ENCODE results near the gene MYBPC2. TPM values are rescaled to one million over a fixed set of nuclear protein-coding genes. Genes with fewer than 3 reads are reported as not detected.

MYBPC2 gene
- total RNA-seq (ENCODE audit: low replicate concordance): not detected in 2 replicates

DNA sequence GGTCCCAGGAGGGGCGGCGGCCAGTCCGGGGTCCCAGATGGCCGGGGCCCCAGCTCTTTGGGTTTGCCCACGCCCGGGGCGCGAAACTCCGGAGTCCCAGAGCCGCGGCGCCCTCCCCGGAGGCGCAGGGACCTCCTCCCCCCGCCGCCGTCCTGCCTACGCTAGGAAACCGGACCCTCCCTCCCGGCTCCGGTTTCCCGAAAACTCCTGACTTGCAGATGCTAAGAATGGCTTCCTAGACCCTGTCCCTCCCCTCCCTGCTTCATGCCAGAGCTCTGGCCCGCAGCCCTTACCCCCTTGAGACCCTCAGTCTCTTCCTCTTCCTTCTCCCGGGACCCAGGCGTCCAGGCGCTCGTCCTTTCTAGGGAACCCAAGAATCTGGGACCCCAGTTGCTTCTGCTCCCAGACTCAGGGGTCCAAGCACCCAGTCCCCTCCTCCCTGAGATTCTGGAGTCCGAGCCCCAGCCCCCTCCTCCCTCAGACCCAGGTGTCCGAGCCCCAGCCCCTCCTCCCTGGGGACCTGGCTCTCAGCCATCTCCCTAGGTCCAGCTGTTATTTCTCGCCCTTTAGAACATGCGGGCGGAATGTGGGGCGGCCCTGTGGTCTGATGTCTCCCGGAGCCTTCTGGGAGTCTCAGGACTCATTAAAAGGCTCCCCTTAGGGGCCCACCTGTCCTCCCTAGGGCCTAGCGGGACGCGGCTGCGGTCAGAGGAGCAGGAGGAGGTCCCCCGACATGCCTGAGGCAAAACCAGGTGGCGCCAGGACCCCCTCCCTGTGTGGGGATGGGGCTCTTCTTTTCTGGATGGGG lies at the start of gene MYBPC2:
Gene MYBPC2 (plus strand): TSS at position 672 of the 808 bp plus-strand sequence. CDS start 62 bp downstream, at position 734.

DNA sequence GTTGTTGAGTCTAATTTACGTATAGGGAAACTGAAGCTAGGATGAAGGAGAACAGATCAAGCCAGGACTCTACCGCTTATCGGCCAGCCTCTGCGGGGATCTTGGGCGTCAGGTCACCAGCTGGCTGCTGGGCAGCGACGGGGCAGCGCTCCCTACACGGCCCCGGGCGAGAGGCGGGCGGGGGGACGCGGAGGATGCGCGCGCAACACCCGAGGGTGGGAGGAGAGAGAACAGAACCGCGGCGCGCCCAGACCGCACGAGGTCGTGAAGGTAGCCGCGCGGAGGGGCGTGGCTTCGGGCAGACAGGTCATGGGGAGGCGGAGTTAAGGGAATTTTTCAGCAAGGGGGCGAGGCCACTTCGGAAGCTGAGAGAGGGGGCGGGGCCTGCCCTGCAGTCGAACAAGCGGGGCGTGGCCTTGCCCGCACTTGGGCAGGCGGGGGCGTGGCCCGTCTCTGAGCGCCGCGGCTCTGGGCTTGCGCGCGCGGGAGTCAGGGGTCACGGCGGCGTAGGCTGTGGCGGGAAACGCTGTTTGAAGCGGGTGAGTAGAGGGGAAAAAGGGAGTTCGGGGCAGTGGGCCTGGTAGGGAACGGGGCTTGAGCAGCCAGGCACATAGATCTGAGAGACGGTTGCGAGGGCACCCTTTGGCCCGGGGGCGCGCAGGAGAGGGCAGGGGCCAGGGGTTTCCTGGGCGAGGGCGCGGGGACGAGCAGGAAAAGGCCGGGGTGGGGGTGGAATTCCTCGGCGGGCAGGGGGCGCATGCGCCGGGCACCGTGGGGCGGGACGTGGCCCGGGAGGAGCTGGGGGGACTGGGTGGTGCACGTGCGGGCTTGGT lies 48.6 kb upstream of the MYBPC2 start, which contains the start of gene POLD1:
Gene POLD1 (plus strand): TSS at position 496 of the 833 bp plus-strand sequence. CDS start 14,505 bp downstream, outside the sequence.

DNA sequence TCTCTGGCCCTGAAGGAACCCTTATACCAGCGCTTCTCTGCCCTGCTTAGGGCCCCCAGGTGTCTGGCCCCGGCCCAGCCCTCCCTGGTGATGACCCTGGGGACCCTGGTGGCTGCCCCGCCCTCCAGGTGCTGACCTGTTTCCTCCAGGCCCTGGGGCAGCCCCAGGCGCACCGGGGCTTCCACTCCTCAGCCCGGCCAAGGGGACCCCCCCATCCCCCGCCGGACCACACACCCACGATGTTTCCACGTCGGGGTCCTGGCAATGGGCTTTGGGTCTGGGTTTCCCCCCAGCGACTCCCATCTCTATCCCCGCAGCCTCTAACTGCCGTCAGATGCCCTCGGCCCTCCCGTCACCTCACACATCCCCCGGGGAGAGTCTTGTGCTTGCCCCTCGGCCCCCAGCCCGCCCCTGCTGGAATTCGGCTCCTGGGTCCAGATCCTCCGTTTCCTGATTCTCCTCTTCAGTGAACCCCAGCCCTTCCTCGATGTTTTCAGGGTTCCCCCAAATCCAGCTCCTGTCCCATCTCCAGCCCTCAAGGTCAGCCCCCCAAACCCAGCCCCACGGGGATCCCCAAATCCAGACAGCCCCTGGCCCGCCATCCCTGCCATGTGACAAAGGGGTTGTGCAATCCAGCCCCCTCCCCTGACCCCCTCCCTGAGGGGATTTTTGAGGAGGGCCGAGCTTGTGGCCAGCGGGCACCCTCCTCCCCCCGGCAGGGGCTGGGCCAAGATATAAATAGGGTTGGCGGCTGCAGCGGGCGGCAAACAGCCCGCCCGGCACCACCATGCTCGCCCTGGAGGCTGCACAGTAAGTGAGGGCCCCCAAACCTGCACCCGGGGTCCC lies 14.3 kb upstream of the MYBPC2 start, which contains the start of gene SPIB:
Gene SPIB (plus strand): TSS at position 763 of the 846 bp plus-strand sequence. CDS start 25 bp downstream, at position 788.

GRCh38 chr19:50476224-50476906 lies 43.7 kb downstream of the MYBPC2 start, which contains the start of the genes EMC10 and GARIN5A:
TSS of gene EMC10 (plus strand) at chr19:50476507. CDS start at chr19:50476545, 38 bp downstream.
TSS of gene GARIN5A (minus strand) at chr19:50476848. CDS start at chr19:50476388, 460 bp downstream.

DNA sequence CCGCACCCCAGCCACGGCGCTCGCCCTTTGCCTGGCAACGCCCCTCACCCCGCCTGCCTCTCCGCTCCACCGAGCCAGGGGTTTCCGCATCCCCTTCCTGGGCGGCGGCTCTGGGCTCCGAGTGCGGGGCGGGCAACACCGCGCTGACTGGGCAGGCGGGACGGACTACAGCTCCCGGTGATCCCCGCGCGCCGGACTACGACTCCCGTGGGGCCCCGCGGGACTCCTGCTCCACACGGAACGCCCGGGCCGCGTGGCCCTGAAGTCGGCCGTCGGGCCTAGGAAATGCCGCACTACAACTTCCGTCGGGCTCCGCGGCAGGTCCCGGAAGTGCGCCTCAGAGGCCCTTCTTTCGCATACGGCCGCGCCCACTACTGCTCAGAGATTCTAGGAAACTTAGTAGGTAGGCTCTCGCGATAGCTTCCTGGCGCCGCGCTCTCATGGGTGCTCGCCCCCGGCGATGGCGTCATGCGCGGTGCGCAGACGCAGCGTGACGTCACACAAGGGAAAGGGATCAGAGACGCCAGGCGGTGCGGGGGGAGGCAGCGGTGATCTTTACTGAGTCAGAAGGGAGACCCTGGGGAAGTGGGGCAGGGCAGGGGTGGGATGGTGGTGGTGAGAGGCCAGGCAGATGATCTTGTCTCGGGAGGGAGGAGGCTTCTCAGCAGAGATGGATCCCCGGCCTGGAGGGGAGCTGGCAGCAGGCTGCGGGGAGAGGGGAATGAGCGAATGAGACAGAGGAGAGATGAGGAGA lies 78.6 kb downstream of the MYBPC2 start, which contains the start of gene JOSD2:
Gene JOSD2 (minus strand): TSS at position 123 of the 754 bp plus-strand sequence. CDS start 760 bp downstream, outside the sequence.

GRCh38 chr19:50513746-50514345 lies 81.2 kb downstream of the MYBPC2 start, which contains the start of gene ASPDH:
TSS of gene ASPDH (minus strand) at chr19:50513913. CDS start at chr19:50513823, 90 bp downstream.

Other genes starting within 250 kb of the MYBPC2 start
- under 0.01 TPM in 1 of 2 replicates, not detected in the other for gene MYH14, start 229.3 kb upstream of the MYBPC2 start, total RNA-seq (ENCODE audit: low replicate concordance)
- not detected in 2 replicates for gene KCNC3, start 103.5 kb upstream of the MYBPC2 start, total RNA-seq (ENCODE audit: low replicate concordance)
- gene NAPSA, start 67.3 kb upstream of the MYBPC2 start, total RNA-seq (ENCODE audit: low replicate concordance): 0.08 TPM in 1 of 2 replicates, not detected in the other
- gene NR1H2, start 56.4 kb upstream of the MYBPC2 start, total RNA-seq (ENCODE audit: low replicate concordance): 62.1 and 74.8 TPM in 2 replicates
- gene POLD1, start 48.5 kb upstream of the MYBPC2 start, total RNA-seq (ENCODE audit: low replicate concordance): 19.1 and 34.3 TPM in 2 replicates
- not detected in 2 replicates for gene SPIB, start 14.0 kb upstream of the MYBPC2 start, total RNA-seq (ENCODE audit: low replicate concordance)
- 19.3 and 52.2 TPM in 2 replicates for gene EMC10, start 43.6 kb downstream of the MYBPC2 start, total RNA-seq (ENCODE audit: low replicate concordance)
- gene GARIN5A, start 44.0 kb downstream of the MYBPC2 start, total RNA-seq (ENCODE audit: low replicate concordance): 0.53 TPM in 1 of 2 replicates, not detected in the other
- gene JOSD2, start 78.3 kb downstream of the MYBPC2 start, total RNA-seq (ENCODE audit: low replicate concordance): 25.5 and 52.0 TPM in 2 replicates
- not detected in 2 replicates for gene ASPDH, start 81.0 kb downstream of the MYBPC2 start, total RNA-seq (ENCODE audit: low replicate concordance)
- gene LRRC4B, start 135.5 kb downstream of the MYBPC2 start, total RNA-seq (ENCODE audit: low replicate concordance): 0.30 and 0.35 TPM in 2 replicates
- gene SYT3, start 207.0 kb downstream of the MYBPC2 start, total RNA-seq (ENCODE audit: low replicate concordance): 0.35 TPM in 1 of 2 replicates, not detected in the other
- not detected in 2 replicates for gene C19orf81, start 216.6 kb downstream of the MYBPC2 start, total RNA-seq (ENCODE audit: low replicate concordance)